OCI-LY7 (cell line): ENCODE measurements around the gene RPS19.

Source experiments
- CTCF ChIP-seq: fragments of 200-600 bp; sonication (generic); conservative IDR thresholded peaks from 2 replicates; pipeline ENCODE4 v1.5.1; 2014; ENCODE audit warnings: mild to moderate bottlenecking, antibody characterized with exemption, low read length, moderate library complexity, mixed read lengths
- EZH2phosphoT487 ChIP-seq: fragments of 200-600 bp; sonication (generic); IDR thresholded peaks from 2 replicates; pipeline ENCODE4 v1.6.1; 2018; ENCODE audit warnings: low read depth, borderline replicate concordance, mild to moderate bottlenecking, mixed run types, antibody characterized with exemption, low read length, moderate library complexity, mixed read lengths

DNA sequence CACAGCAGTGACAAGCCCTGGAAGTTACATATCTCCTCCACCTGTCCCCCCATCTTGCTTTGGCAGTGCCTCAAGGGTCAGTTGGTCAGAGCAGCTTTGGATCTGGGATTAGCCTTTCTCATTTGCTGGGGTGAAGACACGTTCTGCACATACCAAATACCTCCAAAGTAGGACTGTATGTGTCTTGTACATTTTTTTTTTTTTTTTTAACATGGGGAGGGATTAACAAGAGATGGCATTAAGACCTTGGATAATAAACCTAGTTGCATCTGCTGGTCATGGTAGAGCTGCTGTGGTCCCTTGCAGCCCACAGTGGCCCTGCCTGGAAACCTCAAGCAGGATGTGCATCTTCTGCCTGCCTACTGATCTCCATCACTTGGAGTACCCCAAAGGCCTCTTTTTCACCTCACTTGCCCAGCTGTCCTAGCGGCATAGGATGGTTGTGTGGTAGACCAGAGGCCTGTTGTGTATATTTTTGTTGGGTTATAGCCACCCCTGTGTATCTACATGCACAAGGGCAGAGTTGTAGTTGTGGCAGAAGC, 2.5 kb downstream of the RPS19 start:
- TF ChIP-seq CTCF, result no peak
- TF ChIP-seq EZH2phosphoT487, result no peak
